ENCODE data around the gene FOLR1. TPM values are rescaled to one million over a fixed set of nuclear protein-coding genes. Genes with fewer than 3 reads are reported as not detected.

FOLR1 gene
- total RNA-seq, 1 experiment from 2014 or later = not detected

DNA sequence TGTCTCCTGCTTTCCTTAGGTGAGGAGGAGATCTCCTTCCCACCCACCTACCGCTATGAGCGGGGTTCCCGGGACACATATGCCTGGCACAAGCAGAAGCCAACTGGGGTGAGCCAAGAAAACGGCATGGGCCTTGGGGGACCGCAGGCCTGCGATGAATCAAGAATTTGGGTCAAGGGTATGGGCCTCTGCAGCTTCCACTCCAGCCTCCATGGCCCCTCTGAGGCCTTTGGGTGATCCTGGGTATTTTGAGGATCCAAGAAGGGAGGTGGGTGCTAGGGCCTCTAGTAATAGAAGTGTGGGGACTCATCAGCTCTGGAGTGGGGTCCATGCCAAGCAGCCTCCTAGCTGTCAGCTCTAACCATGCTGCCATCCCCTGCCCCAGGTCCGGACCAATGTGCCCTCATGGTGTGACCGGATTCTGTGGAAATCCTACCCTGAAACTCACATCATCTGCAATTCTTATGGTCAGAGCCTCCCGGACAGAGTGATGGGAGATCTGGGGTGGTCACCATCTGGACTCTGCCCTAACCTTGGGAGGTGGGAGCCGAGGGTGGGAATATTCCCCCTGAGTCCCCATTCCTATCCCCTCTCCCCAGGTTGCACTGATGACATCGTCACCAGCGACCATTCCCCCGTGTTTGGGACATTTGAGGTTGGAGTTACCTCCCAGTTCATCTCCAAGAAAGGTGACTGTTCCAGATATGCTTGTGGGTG is 41.3 kb downstream of the FOLR1 start:
- TF ChIP-seq SIN3A (IDR thresholded peaks at IDR 0.05; ENCODE audit: borderline replicate concordance, insufficient read depth, low read depth, low read length) = no peak
- TF ChIP-seq TCF7L2 (IDR thresholded peaks at IDR 0.05; ENCODE audit: low read depth, low read length) = no peak
- no peak for TF ChIP-seq POLR2AphosphoS5 (IDR thresholded peaks at IDR 0.05; ENCODE audit: low read depth, low read length)
- TF ChIP-seq REST (IDR thresholded peaks at IDR 0.05; ENCODE audit: insufficient read depth in 1 of 2, low read depth in 2 of 2, low read length in 1 of 2) = no peak
- TF ChIP-seq CTCF (IDR thresholded peaks at IDR 0.05) = no peak
- Histone ChIP-seq H3K27ac (ENCODE audit: low read length) (no peak overlapping the region), H3K36me3 (ENCODE audit: control insufficient read depth, insufficient read depth, low read length) (peaks cover 17% of the 10 kb centered on the region), H3K9me3 (ENCODE audit: control insufficient read depth, insufficient read depth, low read depth, low read length) (no peaks in the 10 kb centered on the region), H3K4me3 (ENCODE audit: low read depth in 2 of 2, low read length in 2 of 2) (no peak overlapping the region), H3K27me3 (ENCODE audit: control insufficient read depth, insufficient read depth, low read length) (no peaks in the 10 kb centered on the region), H3K4me1 (ENCODE audit: control insufficient read depth, insufficient read depth, low read length) (peaks cover 2% of the 10 kb centered on the region; the same call in 1 of the 2 replicates)
- no peak for ATAC-seq
- POLR2A ChIA-PET = no interaction called here
- DNase-seq (ENCODE audit: low read depth, low spot score) = no peak
- in situ Hi-C loops (cut with HindIII; ENCODE audit: low pct_unique_long_range_greater_than_20kb, low sequenced_read_pairs) = no loop called here
- intact Hi-C loops (cut with micrococcal nuclease; ENCODE audit: unreplicated experiment) = no loop called here
- CTCF ChIA-PET = no interaction called here
- BruUV-seq (replicated peaks) = TSS peak; percentile 28

DNA sequence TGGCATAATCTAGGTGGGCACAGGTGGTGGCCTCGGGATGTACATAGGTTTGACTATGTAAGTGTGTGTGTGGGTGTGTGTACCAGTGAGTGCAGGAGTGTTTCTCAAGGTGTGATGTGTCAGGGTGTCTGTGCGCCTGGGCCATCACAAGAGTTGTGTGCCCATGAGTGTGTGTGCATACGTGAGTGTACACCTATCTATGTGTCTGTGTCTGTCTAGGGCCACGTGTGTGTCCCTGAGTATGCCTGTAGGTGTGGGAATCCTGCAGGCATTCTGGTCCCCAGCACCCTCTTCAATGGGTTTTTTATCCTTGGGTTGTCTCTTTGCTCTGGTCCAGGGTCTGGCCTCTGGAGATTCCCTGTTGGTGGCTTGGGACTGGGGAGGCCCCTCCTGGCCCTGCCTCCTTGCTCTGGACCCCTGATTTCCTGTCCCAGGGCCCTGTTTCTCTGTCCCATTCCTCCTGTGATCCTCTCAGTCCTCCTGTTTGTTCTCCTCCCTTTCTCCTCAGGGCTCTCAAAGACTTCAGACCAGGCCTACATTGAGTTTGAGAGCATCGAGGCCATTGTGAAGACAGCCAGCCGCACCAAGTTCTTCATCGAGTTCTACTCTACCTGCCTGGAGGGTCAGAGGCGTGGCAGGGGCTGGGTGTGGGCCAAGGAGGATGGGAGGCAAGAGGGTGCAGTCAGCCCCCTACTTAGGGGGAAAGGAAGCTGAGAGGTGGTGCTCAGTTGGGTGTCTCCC is 42.0 kb downstream of the FOLR1 start:
- Histone ChIP-seq H3K36me3 (ENCODE audit: control insufficient read depth, insufficient read depth, low read length) (peaks cover 19% of the 10 kb centered on the region), H3K27ac (ENCODE audit: low read length) (no peak overlapping the region), H3K4me1 (ENCODE audit: control insufficient read depth, insufficient read depth, low read length) (peaks cover 9% of the 10 kb centered on the region), H3K4me3 (ENCODE audit: low read depth in 2 of 2, low read length in 2 of 2) (no peak overlapping the region), H3K27me3 (ENCODE audit: control insufficient read depth, insufficient read depth, low read length) (no peaks in the 10 kb centered on the region), H3K9me3 (ENCODE audit: control insufficient read depth, insufficient read depth, low read depth, low read length) (no peaks in the 10 kb centered on the region)
- DNase-seq (ENCODE audit: low read depth, low spot score) = no peak
- POLR2A ChIA-PET = no interaction called here
- intact Hi-C loops (cut with micrococcal nuclease; ENCODE audit: unreplicated experiment) = no loop called here
- no peak for TF ChIP-seq SIN3A (IDR thresholded peaks at IDR 0.05; ENCODE audit: borderline replicate concordance, insufficient read depth, low read depth, low read length)
- no peak for TF ChIP-seq TCF7L2 (IDR thresholded peaks at IDR 0.05; ENCODE audit: low read depth, low read length)
- no peak for TF ChIP-seq REST (IDR thresholded peaks at IDR 0.05; ENCODE audit: insufficient read depth in 1 of 2, low read depth in 2 of 2, low read length in 1 of 2)
- no peak for TF ChIP-seq CTCF (IDR thresholded peaks at IDR 0.05)
- no peak for TF ChIP-seq POLR2AphosphoS5 (IDR thresholded peaks at IDR 0.05; ENCODE audit: low read depth, low read length)
- CTCF ChIA-PET = no interaction called here
- no TSS peak for BruUV-seq (replicated peaks)
- in situ Hi-C loops (cut with HindIII; ENCODE audit: low pct_unique_long_range_greater_than_20kb, low sequenced_read_pairs) = no loop called here
- no peak for ATAC-seq
